T-helper 1 cell treated with Interleukin-12 subunit alpha and Interleukin-12 subunit beta and Interleukin-4 antibody, amounts not matched to agents 30 ng/mL and 1 ng/mL, for 36 hours (primary cell): ENCODE results near the gene OR51M1. TPM values are rescaled to one million over a fixed set of nuclear protein-coding genes. Genes with fewer than 3 reads are reported as not detected.
"Not testable (repeated sequence)": the region's sequence is repeated elsewhere in the genome, so short reads cannot be mapped to it uniquely, and the experiment has no call there.

ENCODE experiments used
- intact Hi-C: fragments of 100-400 bp; cut with micrococcal nuclease; formaldehyde crosslinking; loops from one replicate; pipeline ENCODE4 v1.15.1; 2024
- total RNA-seq: library from RNA; stranded (reverse); gene quantifications from 2 replicates; pipeline ENCODE4 v1.2.3, GENCODE V29; 2022

OR51M1 gene, protein sequence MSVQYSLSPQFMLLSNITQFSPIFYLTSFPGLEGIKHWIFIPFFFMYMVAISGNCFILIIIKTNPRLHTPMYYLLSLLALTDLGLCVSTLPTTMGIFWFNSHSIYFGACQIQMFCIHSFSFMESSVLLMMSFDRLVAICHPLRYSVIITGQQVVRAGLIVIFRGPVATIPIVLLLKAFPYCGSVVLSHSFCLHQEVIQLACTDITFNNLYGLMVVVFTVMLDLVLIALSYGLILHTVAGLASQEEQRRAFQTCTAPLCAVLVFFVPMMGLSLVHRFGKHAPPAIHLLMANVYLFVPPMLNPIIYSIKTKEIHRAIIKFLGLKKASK
- not detected in 2 replicates for total RNA-seq

GRCh38 chr11:5383576-5383975 lies at the start of gene OR51M1:
Gene OR51M1, plus strand, starts transcription at chr11:5383812. Its CDS starts 5,587 bp downstream, at chr11:5389399.
- intact Hi-C loops: no loop called here

DNA sequence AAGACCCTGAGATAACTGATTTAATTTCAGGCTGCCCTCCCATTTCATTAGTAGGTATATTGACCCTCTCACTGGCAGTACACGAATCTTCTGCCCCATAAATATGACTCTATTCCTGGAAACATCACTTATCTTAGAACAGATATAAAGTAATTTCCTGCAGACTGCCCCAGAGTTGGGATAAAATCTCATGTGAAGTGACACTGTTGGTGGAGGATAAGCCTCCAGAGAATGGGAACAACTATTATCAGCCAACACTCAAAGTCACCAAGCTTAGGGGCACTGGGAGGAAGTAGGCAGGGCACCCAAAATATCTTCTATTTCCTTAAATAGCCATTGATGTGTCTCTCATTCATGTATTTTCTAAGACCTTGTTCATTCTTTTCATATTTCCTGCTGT lies 48.4 kb upstream of the OR51M1 start:
- intact Hi-C loops: no loop called here

DNA sequence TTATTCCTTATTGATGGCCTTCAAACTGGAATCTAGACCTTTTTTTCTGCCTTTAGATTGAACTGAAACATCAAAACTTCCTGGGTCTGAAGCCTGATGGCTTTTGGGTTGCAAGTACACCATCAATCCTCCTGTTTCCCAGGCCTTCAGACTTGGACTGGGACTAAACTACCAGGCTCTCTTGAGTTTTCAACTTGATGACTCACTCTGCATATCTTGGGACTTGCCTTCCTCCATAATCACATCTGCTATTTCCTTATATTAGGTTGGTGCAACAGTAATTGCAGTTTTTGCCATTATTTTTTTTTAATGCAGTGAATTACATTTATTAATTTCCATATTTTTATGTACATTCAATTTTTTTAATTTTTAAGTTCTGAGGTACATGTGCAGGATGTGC lies 47.3 kb upstream of the OR51M1 start:
- intact Hi-C loops: no loop called here

GRCh38 chr11:5337253-5337652 lies 46.4 kb upstream of the OR51M1 start:
- intact Hi-C loops: not testable (repeated sequence)

DNA sequence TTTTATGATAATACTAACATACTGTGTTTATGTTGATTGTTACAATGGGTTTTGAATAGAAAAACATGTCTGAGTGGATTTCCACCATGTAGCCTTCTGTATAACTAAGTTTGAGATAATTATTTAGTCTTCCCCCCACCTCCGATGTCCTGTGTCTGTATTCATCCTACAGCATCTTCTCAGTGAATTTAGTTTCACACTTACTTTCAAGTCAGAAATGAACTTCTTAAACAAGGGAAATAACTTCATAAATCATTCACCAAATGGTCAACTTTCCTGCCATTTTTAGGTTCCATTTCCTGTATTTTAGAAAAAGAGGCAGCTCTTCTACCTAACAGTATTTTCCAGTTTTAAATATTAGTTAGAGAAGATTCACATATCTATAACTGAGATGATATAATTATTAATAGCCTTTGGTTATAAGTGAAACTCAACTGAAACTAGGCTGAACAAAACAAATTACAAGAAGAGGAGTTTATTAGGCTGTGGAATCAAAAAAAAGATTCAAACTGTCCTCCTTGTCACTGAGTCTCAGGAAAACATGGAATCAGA lies 43.8 kb upstream of the OR51M1 start:
- intact Hi-C loops: no loop called here

- intact Hi-C loops: no loop called here
Observed at GRCh38 chr11:5343474-5344335, 39.9 kb upstream of the OR51M1 start, which contains the start of gene OR51B5. Gene OR51B5, minus strand, starts transcription at chr11:5343524. Its CDS starts 0 bp downstream, at chr11:5343524.

GRCh38 chr11:5345831-5346230 lies 37.8 kb upstream of the OR51M1 start:
- intact Hi-C loops: no loop called here

- intact Hi-C loops: no loop called here
Observed at GRCh38 chr11:5348551-5349194, 34.9 kb upstream of the OR51M1 start.

DNA sequence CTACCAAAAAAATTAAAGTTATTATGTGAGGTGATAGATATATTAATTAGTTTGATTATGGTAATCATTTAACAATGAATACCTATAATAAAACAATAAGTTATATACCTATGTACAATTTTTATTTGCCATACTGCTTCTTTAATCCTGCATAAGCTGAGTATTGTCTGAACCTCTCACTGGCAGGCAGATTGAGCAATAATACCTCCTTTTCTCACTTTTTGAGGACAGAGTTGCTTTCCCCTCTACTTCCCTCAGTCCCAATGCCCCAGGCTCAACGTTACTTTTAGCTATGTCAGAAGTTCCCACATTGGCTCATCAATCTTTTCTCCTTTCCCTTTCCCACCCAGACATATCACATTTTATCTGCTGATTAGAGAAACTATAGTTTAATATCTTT lies 34.1 kb upstream of the OR51M1 start:
- intact Hi-C loops: no loop called here

GRCh38 chr11:5351208-5351607 lies 32.4 kb upstream of the OR51M1 start, which contains the start of gene OR51B6:
Gene OR51B6, plus strand, starts transcription at chr11:5351508. Its CDS starts 0 bp downstream, at chr11:5351508.
- intact Hi-C loops: no loop called here

DNA sequence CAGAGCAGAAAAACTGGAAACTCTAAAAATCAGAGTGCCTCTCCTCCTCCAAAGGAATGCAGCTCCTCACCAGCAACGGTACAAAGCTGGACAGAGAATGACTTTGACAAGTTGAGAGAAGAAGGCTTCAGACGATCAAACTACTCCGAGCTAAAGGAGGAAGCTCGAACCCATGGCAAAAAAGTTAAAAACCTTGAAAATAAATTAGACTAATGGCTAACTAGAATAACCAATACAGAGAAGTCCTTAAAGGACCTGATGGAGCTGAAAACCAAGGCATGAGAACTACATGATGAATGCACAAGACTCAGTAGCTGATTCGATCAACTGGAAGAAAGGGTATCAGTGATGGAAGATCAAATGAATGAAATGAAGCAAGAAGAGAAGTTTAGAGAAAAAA lies 27.6 kb upstream of the OR51M1 start:
- intact Hi-C loops: not testable (repeated sequence)

- intact Hi-C loops: no loop called here
Observed at GRCh38 chr11:5362017-5362625, 21.5 kb upstream of the OR51M1 start.

DNA sequence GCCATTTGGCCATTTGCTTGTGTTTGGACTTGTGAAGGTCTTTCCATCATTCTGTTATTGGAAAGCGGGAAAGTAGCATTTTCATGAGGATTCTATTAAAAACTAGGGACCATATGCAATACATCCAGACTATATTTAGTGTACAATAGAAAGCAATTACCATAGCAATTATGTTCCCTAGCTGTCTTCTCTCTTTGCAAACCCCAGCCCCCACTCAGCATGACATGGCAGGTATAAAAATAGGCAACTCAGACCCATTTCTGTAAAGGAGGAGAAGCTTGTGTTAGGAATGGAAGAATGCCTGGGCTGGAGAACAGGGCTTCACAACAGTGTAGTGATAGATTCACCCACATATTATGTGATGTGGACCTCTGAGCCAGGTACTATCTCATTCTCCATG lies 19.9 kb upstream of the OR51M1 start:
- intact Hi-C loops: no loop called here

- intact Hi-C loops: no loop called here
Observed at GRCh38 chr11:5364214-5364613, 19.4 kb upstream of the OR51M1 start.

DNA sequence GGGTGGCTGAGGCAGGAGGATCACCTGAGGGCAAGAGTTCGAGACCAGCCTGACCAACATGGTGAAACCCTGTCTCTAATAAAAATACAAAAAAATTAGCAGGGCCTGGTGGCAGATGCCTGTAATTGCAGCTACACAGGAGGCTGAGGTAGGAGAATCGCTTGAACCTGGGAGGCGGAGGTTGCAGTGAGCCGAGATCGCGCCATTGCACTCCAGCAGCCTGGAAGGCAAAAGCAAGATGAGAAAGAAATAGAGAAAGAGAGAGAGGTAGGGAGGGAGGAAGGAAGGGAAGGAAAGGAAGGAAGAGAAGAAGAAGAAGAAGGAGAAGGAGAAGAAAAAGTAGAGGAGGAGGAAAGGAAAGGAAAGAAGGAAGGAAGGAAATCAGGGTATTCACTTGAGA lies 17.2 kb upstream of the OR51M1 start:
- intact Hi-C loops: not testable (repeated sequence)

DNA sequence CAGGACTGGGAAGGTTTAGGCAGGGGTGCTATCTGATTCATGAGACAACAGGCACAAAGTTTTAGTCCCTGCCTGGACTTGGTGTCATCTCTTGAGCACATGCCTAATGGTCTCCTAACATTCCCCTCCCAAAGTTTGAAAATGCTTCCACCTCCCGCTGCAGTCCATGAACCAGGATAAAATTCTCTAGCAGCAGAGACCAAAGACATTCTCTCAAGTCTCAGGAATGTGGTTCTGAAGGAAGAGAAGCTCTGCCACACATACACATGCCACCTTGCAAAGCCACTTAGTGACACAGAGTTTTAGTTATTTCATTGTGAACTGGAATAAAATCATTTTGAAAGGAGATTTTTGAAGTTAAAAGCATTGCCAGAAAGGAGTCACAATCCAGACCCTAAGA lies 16.8 kb upstream of the OR51M1 start:
- intact Hi-C loops: no loop called here

DNA sequence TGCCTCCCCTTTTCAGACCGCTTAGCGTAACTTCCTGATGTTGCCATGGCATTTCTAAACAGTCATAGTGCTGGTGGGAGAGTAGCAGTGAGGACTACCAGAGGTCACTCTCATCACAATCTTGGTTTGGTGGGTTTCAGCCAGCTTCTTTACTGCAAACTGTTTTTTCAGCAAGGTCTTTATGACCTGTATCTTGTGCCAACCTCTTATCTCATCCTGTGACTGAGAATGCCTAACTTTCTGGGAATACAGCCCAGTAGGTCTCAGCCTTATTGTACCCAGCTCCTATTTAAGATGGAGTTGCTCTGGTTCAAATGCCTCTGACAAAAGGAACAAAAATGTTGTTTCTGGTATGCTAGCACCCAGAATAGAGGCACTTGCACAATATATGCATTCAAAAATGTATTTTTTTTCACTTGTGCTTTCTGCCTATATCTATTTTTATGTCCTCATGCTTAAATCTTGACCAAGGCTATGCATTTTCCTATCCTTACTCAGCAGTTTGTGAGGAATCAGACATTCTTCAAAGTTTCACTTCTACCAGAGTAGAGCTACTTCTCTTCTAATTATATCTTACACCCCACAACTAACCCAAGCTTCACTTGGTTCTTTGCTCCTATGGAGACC lies 16.1 kb upstream of the OR51M1 start:
- intact Hi-C loops: no loop called here

GRCh38 chr11:5368502-5369043 lies 15.0 kb upstream of the OR51M1 start:
- intact Hi-C loops: no loop called here

DNA sequence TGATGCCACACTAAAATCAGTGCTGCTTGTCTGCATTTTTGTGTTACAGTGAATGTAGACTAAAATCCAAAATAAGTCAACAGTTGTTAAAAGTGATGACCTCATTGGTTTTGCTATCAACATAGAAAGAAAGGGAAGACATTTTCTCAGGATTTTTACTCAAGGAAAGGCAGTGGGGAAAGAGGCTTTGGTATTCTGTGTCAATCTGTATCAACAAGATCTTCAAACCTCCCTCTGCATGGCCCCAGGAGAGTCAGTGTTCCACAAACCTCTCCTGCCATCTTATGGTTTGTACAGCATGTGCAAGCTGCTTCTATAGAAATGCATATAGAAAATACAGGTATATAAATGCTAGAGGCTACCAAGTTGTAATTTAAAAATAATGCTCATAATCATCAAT lies 13.8 kb upstream of the OR51M1 start:
- intact Hi-C loops: no loop called here

- intact Hi-C loops: loop anchor here (1.0 to 2.0 kb wide), 4 partner anchors 257 to 1194 kb away; partner anchors contain the start of gene OR52N2
Observed at GRCh38 chr11:5380740-5381342, 2.8 kb upstream of the OR51M1 start.
